ENCODE results near the gene MRPL28.

DNA sequence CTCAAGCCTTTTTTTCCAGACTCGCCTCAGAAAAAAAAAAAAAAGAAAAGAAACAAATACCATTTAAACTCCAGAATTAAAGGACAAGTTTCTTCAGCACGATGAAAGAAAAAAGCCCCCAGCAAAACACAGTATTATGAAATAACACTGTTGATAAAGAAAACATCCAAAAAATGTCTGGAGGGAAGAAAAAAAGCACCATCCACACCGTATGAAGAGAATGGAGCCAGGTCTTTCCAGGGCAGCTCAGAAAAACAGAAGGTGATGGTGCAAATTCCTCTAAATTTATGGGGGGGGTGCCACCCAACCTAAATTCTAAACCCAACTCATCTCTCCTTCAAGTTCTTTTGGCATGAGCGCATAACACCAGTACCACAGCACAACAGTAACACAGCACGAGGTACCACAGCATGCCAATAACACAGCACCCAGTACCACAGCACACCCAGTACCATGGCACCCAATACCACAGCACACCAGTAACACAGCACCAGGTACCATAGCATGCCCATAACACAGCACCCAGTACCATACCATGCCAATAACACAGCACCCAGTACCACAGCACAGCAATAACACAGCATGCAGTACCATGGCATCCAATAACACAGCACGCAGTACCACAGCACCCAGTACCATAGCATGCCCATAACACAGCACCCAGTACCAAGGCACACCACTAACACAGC lies 36.8 kb downstream of the MRPL28 start:
- TF ChIP-seq, protein P1, sequence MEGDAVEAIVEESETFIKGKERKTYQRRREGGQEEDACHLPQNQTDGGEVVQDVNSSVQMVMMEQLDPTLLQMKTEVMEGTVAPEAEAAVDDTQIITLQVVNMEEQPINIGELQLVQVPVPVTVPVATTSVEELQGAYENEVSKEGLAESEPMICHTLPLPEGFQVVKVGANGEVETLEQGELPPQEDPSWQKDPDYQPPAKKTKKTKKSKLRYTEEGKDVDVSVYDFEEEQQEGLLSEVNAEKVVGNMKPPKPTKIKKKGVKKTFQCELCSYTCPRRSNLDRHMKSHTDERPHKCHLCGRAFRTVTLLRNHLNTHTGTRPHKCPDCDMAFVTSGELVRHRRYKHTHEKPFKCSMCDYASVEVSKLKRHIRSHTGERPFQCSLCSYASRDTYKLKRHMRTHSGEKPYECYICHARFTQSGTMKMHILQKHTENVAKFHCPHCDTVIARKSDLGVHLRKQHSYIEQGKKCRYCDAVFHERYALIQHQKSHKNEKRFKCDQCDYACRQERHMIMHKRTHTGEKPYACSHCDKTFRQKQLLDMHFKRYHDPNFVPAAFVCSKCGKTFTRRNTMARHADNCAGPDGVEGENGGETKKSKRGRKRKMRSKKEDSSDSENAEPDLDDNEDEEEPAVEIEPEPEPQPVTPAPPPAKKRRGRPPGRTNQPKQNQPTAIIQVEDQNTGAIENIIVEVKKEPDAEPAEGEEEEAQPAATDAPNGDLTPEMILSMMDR (IDR thresholded peaks at IDR 0.05): no peak
- TF ChIP-seq POLR2A (IDR thresholded peaks at IDR 0.05): no peak

All from heart left ventricle (tissue), 13 donors.